A549 (cell line): ENCODE measurements around the gene CNOT11. TPM values are rescaled to one million over a fixed set of nuclear protein-coding genes. Genes with fewer than 3 reads are reported as not detected.

Experiments
- ATAC-seq, 2 experiments: fragments of 200-7000 bp in 1 of 2; fragments of >200 bp in 1 of 2; cut with Nextera tagmentation in 1 of 2; cut with Tn5 transposase in 1 of 2; 3 replicates each; pipeline versions ENCODE4 v1.8.0 to v1.9.1; 2018 to 2020; ENCODE audit warnings: mild to moderate bottlenecking in 1 of 2, moderate library complexity in 1 of 2
- CTCF ChIA-PET: fragments of 300-600 bp; sonication (Branson Sonifier 250); formaldehyde crosslinking; extraction: SDS; loops from one replicate; lab custom pipeline; 2021; ENCODE audit warnings: antibody characterized with exemption, inconsistent platforms; lab: Yijun Ruan, JAX
- POLR2A ChIA-PET: fragments of 350-600 bp; formaldehyde crosslinking; extraction: SDS; loops from one replicate; lab custom pipeline; 2021; ENCODE audit warnings: antibody characterized with exemption, inconsistent platforms; lab: Yijun Ruan, JAX
- DNase-seq, 2 experiments: peaks; one replicate each; pipeline versions ENCODE4 v3.0.0 to v3.0.0-alpha.2; 2011 to 2016; ENCODE audit warnings: low read depth in 1 of 2, low spot score in 1 of 2
- FAIRE-seq: peaks from 2 replicates; lab custom pipeline; 2011; peaks lifted over from hg19 to GRCh38; lab: Jason Lieb, UNC
- H3K27ac ChIP-seq, 2 experiments: fragments of >200 bp; sonication (Bioruptor Twin); formaldehyde crosslinking; 3 replicates each; pipeline ENCODE4 v1.5.1; 2016 to 2017
- H3K4me1 ChIP-seq: fragments of >200 bp; sonication (Bioruptor Twin); formaldehyde crosslinking; 3 replicates; pipeline ENCODE4 v1.6.1; 2016
- H3K4me2 ChIP-seq: fragments of >200 bp; sonication (Bioruptor Twin); formaldehyde crosslinking; 3 replicates; pipeline ENCODE4 v1.6.1; 2016
- H3K4me3 ChIP-seq: fragments of >200 bp; sonication (Bioruptor Twin); formaldehyde crosslinking; 3 replicates; pipeline ENCODE4 v1.5.1; 2016
- H3K9me3 ChIP-seq: fragments of >200 bp; sonication (Bioruptor Twin); formaldehyde crosslinking; 3 replicates; pipeline ENCODE4 v1.6.1; 2016
- BCL3 ChIP-seq: fragments of >200 bp; sonication (Bioruptor Twin); formaldehyde crosslinking; IDR thresholded peaks from 3 replicates; pipeline ENCODE4 v1.6.1; 2016
- BHLHE40 ChIP-seq: IDR thresholded peaks from 2 replicates; pipeline ENCODE4 v1.6.1; 2012; ENCODE audit warnings: low read depth, low read length, inconsistent platforms
- CBX2 ChIP-seq: fragments of 200-600 bp; sonication (generic); IDR thresholded peaks from 2 replicates; pipeline ENCODE4 v1.6.1; 2016; ENCODE audit warnings: low read depth, mild to moderate bottlenecking, borderline replicate concordance
- CHD2 ChIP-seq: fragments of 150-350 bp; IDR thresholded peaks from 2 replicates; pipeline ENCODE4 v1.6.1; 2014; ENCODE audit warnings: low read length; ENCODE audit not compliant: partially characterized antibody
- CHD4 ChIP-seq: fragments of 200-600 bp; sonication (generic); IDR thresholded peaks from 2 replicates; pipeline ENCODE4 v1.6.1; 2016; ENCODE audit warnings: antibody characterized with exemption, mild to moderate bottlenecking, borderline replicate concordance
- EHF ChIP-seq: fragments of 250-450 bp; sonication (Bioruptor Pico); IDR thresholded peaks from 2 replicates; pipeline ENCODE4 v1.5.0; 2020; ENCODE audit warnings: mild to moderate bottlenecking
- EHMT2 ChIP-seq: fragments of 200-600 bp; sonication (generic); IDR thresholded peaks from 2 replicates; pipeline ENCODE4 v1.6.1; 2016; ENCODE audit warnings: antibody characterized with exemption, low read depth, mild to moderate bottlenecking, moderate library complexity
- EP300 ChIP-seq, 2 experiments: fragments of >200 bp; sonication (Bioruptor Twin); formaldehyde crosslinking; IDR thresholded peaks; 2 replicates in 1 of 2; 3 replicates in 1 of 2; pipeline ENCODE4 v1.6.1; 2016 to 2017
- FOSL2 ChIP-seq, 2 experiments: fragments of 450-650 bp in 1 of 2; fragments of >200 bp in 1 of 2; sonication (Bioruptor Twin) in 1 of 2; formaldehyde crosslinking; IDR thresholded peaks; 2 replicates each; pipeline versions ENCODE4 v1.5.0 to v1.6.1; 2016 to 2020; ENCODE audit warnings: mild to moderate bottlenecking in 1 of 2, moderate library complexity in 1 of 2
- HEYL ChIP-seq: fragments of 250-450 bp; sonication (Bioruptor Pico); IDR thresholded peaks from 2 replicates; pipeline ENCODE4 v1.8.0; 2021; ENCODE audit warnings: mild to moderate bottlenecking, moderate library complexity
- HOXB13 ChIP-seq: fragments of 250-450 bp; sonication (Bioruptor Pico); IDR thresholded peaks from 2 replicates; pipeline ENCODE4 v1.5.0; 2020; ENCODE audit warnings: low read depth, mild to moderate bottlenecking, moderate library complexity
- HOXB5 ChIP-seq: fragments of 250-450 bp; sonication (Bioruptor Pico); IDR thresholded peaks from 2 replicates; pipeline ENCODE4 v1.5.0; 2020; ENCODE audit warnings: mild to moderate bottlenecking, moderate library complexity
- MAFK ChIP-seq: fragments of 450-650 bp; IDR thresholded peaks from 2 replicates; pipeline ENCODE4 v1.6.1; 2014; ENCODE audit not compliant: partially characterized antibody
- MYC ChIP-seq: IDR thresholded peaks from 2 replicates; pipeline ENCODE4 v1.6.1; 2012; ENCODE audit warnings: mild to moderate bottlenecking, inconsistent platforms, low read length, improper control_type of control experiment, borderline replicate concordance
- NFE2L2 ChIP-seq: fragments of 150-350 bp; conservative IDR thresholded peaks from 2 replicates; pipeline ENCODE4 v1.6.1; 2014; ENCODE audit warnings: low read length
- NR3C1 ChIP-seq: fragments of >200 bp; sonication (Bioruptor Twin); formaldehyde crosslinking; IDR thresholded peaks from 3 replicates; pipeline ENCODE4 v1.6.1; 2017
- RCOR1 ChIP-seq: fragments of 150-350 bp; IDR thresholded peaks from 2 replicates; pipeline ENCODE4 v1.6.1; 2014; ENCODE audit warnings: antibody characterized with exemption, low read length, low read depth
- ZC3H11A ChIP-seq: fragments of 450-650 bp; IDR thresholded peaks from 2 replicates; pipeline ENCODE4 v1.6.1; 2014; ENCODE audit warnings: antibody characterized with exemption, mild to moderate bottlenecking
- ZSCAN20 ChIP-seq: fragments of 250-450 bp; sonication (Bioruptor Pico); IDR thresholded peaks from 2 replicates; pipeline ENCODE4 v1.8.0; 2022; ENCODE audit warnings: mild to moderate bottlenecking, moderate library complexity
- WGBS: methylation state at CpG from one replicate; pipeline ENCODE4 v1.1.6; 2017; ENCODE audit errors: missing lambda C conversion rate; 5-methylcytosine and 5-hydroxymethylcytosine counted together
- polyA plus RNA-seq, 4 experiments: library from polyadenylated mRNA; depleted of rRNA in 3 of 4; stranded (reverse); fragments of >200 nt; fragmentation: RNase III in 1 of 4; extraction: RNeasy Plus Mini Kit Qiagen cat#74134 plus additional on column Dnase treatment in 1 of 4; gene quantifications; 2 replicates in 3 of 4; 3 replicates in 1 of 4; pipeline ENCODE4 v1.2.3, GENCODE V29; 2011 to 2017

CNOT11 gene
- polyA plus RNA-seq, 2 of the 4 experiments (the other 2 are of a cell fraction) = 35.8 to 76.7 TPM

DNA sequence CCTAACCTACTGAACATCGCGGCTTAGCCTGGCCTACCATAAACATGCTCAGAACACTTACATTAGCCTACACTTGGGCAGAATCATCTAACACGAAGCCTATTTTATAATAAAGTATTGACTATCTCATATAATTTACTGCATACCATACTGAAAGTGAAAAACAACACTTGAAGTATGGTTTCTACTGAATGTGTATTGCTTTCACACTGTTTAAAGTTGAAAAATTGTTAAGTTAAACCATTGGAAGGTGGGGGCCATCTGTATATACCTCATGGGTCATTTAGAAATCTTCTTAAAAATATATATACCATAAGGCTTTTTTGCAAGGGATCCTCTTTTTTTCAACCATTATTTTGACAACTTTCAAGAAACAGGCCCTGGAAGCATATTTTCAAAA is 39.3 kb downstream of the CNOT11 start:
- no peak for FAIRE-seq
- POLR2A ChIA-PET = no interaction called here
- no peak for TF ChIP-seq CHD2
- no peak for TF ChIP-seq BHLHE40
- no peak for TF ChIP-seq FOSL2 (IDR thresholded peaks at IDR 0.05)
- no peak for TF ChIP-seq FOSL2 (CRISPR knock-in tag; IDR thresholded peaks at IDR 0.05)
- no peak for TF ChIP-seq HOXB13 (CRISPR knock-in tag)
- TF ChIP-seq EP300 (IDR thresholded peaks at IDR 0.05) = no peak
- TF ChIP-seq EHF (CRISPR knock-in tag) = no peak
- TF ChIP-seq EHMT2 = no peak
- TF ChIP-seq ZC3H11A = no peak
- no peak for TF ChIP-seq RCOR1
- TF ChIP-seq HEYL (CRISPR knock-in tag) = no peak
- TF ChIP-seq ZSCAN20 (CRISPR knock-in tag) = no peak

DNA sequence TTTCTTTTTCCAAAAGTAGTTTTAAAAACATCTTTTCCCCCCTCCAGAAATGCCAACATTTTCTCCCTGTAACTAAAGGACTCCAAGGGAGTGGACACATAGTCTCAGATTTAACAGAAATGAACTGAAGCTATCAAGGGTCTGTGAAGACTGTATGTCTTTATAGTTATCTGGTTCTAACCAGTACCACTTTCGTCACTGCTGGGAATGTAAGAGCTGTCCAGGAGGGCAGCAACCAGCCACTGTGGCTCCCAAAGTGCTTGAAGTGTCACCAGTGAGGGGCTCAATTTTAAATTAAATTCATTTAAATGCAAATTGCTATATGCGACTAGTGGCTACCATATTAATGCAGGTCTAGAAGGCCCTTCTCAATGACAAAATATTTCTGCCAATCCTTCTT is 40.9 kb downstream of the CNOT11 start:
- WGBS = 96% methylated on average over 2 of the region's 2 CpGs
- Histone ChIP-seq H3K4me3 (no peak overlapping the region), H3K4me2 (no peak overlapping the region), H3K4me1 (peaks cover 5% of the 10 kb centered on the region; the same call in 1 of the 3 replicates), H3K27ac (no peak overlapping the region), H3K9me3 (no peaks in the 10 kb centered on the region)
- FAIRE-seq = no peak
- TF ChIP-seq EP300 (IDR thresholded peaks at IDR 0.05) (no peak), EHF (CRISPR knock-in tag) (no peak), CHD4 (no peak), EHMT2 (no peak), CBX2 (no peak), MYC (no peak)
- no peak for DNase-seq
- ATAC-seq = no peak
- CTCF ChIA-PET = interaction anchor here (0.6 to 1.2 kb wide), 3 partner anchors 9 to 48 kb away, joined by 3 to 4 read pairs (median 3); no protein-coding TSS in a partner anchor
- POLR2A ChIA-PET = interaction anchor here (0.7 kb wide), 1 partner anchor 22 kb away, joined by 8 read pairs; no protein-coding TSS in a partner anchor

More for the DNA sequence above, 39.3 kb downstream of the CNOT11 start:
- Histone ChIP-seq H3K27ac (no peak overlapping the region), H3K4me1 (peaks cover 5% of the 10 kb centered on the region; the same call in 1 of the 3 replicates), H3K9me3 (no peaks in the 10 kb centered on the region), H3K4me3 (no peak overlapping the region), H3K4me2 (no peak overlapping the region)
- no peak for ATAC-seq
- WGBS = 93% methylated on average over 3 of the region's 3 CpGs
- CTCF ChIA-PET = no interaction called here
- no peak for DNase-seq

DNA sequence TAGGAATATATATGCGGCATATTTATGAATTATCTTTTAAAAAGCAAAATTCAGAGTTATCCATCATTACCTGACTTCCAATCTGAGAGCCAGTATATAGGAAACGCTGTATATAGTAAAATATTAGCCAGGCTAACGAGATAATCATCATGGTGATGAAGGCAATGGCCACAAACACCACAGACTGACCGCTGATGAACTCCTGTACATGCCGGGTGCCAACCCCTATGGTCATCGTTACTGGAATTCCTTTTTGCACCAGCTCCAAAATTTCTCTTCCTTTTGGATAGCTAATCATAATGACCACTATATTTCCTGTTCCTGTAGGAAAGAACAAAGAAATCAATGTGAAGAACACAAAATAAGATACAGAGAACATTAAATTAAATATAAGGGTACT is 42.2 kb downstream of the CNOT11 start:
- Histone ChIP-seq H3K4me3 (no peak overlapping the region), H3K27ac (no peak overlapping the region), H3K4me1 (peaks cover 5% of the 10 kb centered on the region; the same call in 1 of the 3 replicates), H3K9me3 (no peaks in the 10 kb centered on the region), H3K4me2 (no peak overlapping the region)
- ChIA-PET CTCF (no interaction called here), POLR2A (interaction anchor here (1.0 kb wide), 1 partner anchor 14 kb away, joined by 3 read pairs; the partner anchor contains the start of gene RNF149)
- TF ChIP-seq BCL3 (no peak), EHMT2 (no peak), NFE2L2 (no peak), ZC3H11A (no peak), HOXB5 (CRISPR knock-in tag) (no peak), EP300 (IDR thresholded peaks at IDR 0.05) (no peak), RCOR1 (no peak), BHLHE40 (no peak)
- ATAC-seq (no peak), DNase-seq (no peak), FAIRE-seq (no peak)
- whole genome bisulfite sequencing = 92% methylated on average over 6 of the region's 6 CpGs

- no peak overlapping the region for H3K4me2 ChIP-seq
- POLR2A ChIA-PET = no interaction called here
- no peak for TF ChIP-seq MAFK
- no peak for TF ChIP-seq ZC3H11A
- TF ChIP-seq NR3C1 = no peak
- H3K4me1 ChIP-seq = peaks cover 5% of the 10 kb centered on the region; the same call in 1 of the 3 replicates
- CTCF ChIA-PET = no interaction called here
- FAIRE-seq (no peak), ATAC-seq (no peak), DNase-seq (no peak)
- H3K27ac ChIP-seq = no peak overlapping the region
- H3K4me3 ChIP-seq = no peak overlapping the region
- WGBS = 84% methylated on average over 2 of the region's 2 CpGs
- H3K9me3 ChIP-seq = no peaks in the 10 kb centered on the region
Measured at GRCh38 chr2:101295895-101296294, 43.2 kb downstream of the CNOT11 start.
